Stimulated activated CD8-positive, alpha-beta memory T cell treated with anti-CD3 and anti-CD28 coated beads, Interleukin-7, amount 100 ng/mL, for 1 hour (primary cell): Measurements from ENCODE around the gene CDRT4.
A peak's percentile ranks its signal among the peaks of the same experiment; 100 is the strongest.
"Not testable (repeated sequence)": the region's sequence is repeated elsewhere in the genome, so short reads cannot be mapped to it uniquely, and the experiment has no call there.

Source experiments
- DNase-seq, 2 donors: peaks; one replicate each; pipeline ENCODE4 v3.0.0-alpha.2; 2020; ENCODE audit warnings: low read depth in 2 of 2

The CDRT4 gene

GRCh38 chr17:15467592-15467991 is at the start of gene CDRT4:
CDRT4 (minus strand) TSS chr17:15467621; CDS start chr17:15440238, 27,383 bp downstream.
- DNase-seq, result no peak

GRCh38 chr17:15516150-15516549 is 48.7 kb upstream of the CDRT4 start:
- DNase-seq, result no peak

- no peak for DNase-seq
These were observed 47.0 kb upstream of the CDRT4 start for GRCh38 chr17:15514469-15514868.

- DNase-seq, result no peak
These were observed 46.5 kb upstream of the CDRT4 start for GRCh38 chr17:15513856-15514459.

- DNase-seq, result no peak
These were observed 45.8 kb upstream of the CDRT4 start for GRCh38 chr17:15513058-15513791.

GRCh38 chr17:15512071-15512709 is 44.8 kb upstream of the CDRT4 start:
- no peak for DNase-seq

GRCh38 chr17:15511142-15511541 is 43.7 kb upstream of the CDRT4 start:
- no peak for DNase-seq

GRCh38 chr17:15510361-15510760 is 42.9 kb upstream of the CDRT4 start:
- DNase-seq, result no peak

- no peak for DNase-seq
These were observed 41.7 kb upstream of the CDRT4 start for GRCh38 chr17:15509095-15509494.

GRCh38 chr17:15508466-15508865 is 41.0 kb upstream of the CDRT4 start:
- no peak for DNase-seq

- no peak for DNase-seq
These were observed 40.5 kb upstream of the CDRT4 start for GRCh38 chr17:15507896-15508295.

GRCh38 chr17:15507001-15507400 is 39.6 kb upstream of the CDRT4 start:
- no peak for DNase-seq

- DNase-seq, result not testable (repeated sequence)
These were observed 38.3 kb upstream of the CDRT4 start for GRCh38 chr17:15505708-15506107.

- DNase-seq, result no peak
These were observed 36.3 kb upstream of the CDRT4 start for GRCh38 chr17:15503731-15504130.

- DNase-seq, result peak; percentile 11 to 29
These were observed 35.1 kb upstream of the CDRT4 start for GRCh38 chr17:15502369-15503112.

GRCh38 chr17:15501793-15502192 is 34.4 kb upstream of the CDRT4 start:
- DNase-seq, result no peak

- no peak for DNase-seq
These were observed 33.9 kb upstream of the CDRT4 start for GRCh38 chr17:15501282-15501681.

- no peak for DNase-seq
These were observed 30.7 kb upstream of the CDRT4 start for GRCh38 chr17:15498107-15498506.

GRCh38 chr17:15496735-15497670 is 29.6 kb upstream of the CDRT4 start:
- DNase-seq, result no peak

GRCh38 chr17:15494821-15495220 is 27.4 kb upstream of the CDRT4 start:
- no peak for DNase-seq

GRCh38 chr17:15493693-15494035 is 26.2 kb upstream of the CDRT4 start:
- no peak for DNase-seq
